Measurements from ENCODE around the gene LNX2. TPM values are rescaled to one million over a fixed set of nuclear protein-coding genes. Genes with fewer than 3 reads are reported as not detected.

LNX2 gene
- total RNA-seq, 1 experiment from 2014 or later: 12.3 TPM

DNA sequence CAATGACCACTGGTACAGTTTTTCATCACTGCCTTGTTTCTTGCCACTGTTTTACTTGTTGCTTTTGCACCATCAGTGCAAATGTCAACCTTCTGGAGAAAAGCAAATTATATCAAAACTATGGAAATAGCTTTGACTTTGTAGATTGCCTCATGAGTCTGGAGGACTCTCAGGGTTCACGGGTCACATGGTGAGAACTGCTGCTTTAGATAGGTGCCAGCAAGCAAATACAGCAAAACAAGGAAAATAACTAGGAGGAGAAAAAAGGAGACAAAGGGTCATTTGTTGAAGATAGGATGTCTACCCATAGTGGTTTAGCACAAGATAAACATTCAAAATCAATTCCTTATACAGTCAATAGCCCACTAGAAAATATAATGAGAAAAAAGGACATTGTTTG is 34.5 kb upstream of the LNX2 start:
- no peak overlapping the region for H3K4me3 Mint-ChIP-seq (ENCODE audit: unreplicated experiment)
- H3K36me3 Mint-ChIP-seq (ENCODE audit: insufficient read depth, unreplicated experiment): peaks cover 38% of the 10 kb centered on the region
- H3K27me3 Mint-ChIP-seq (ENCODE audit: insufficient read depth, unreplicated experiment): no peaks in the 10 kb centered on the region
- DNase-seq (ENCODE audit: unreplicated experiment): no peak
- ChIA-PET CTCF (interaction anchor here (0.5 to 1.0 kb wide), 3 partner anchors 22 to 263 kb away, joined by 3 to 5 read pairs (median 3); no protein-coding TSS in a partner anchor), POLR2A (interaction anchor here (0.6 to 1.1 kb wide), 4 partner anchors 13 to 228 kb away, joined by 3 read pairs; no protein-coding TSS in a partner anchor)
- H3K9me3 Mint-ChIP-seq (ENCODE audit: unreplicated experiment): no peaks in the 10 kb centered on the region
- peaks cover 5% of the 10 kb centered on the region for H3K4me1 Mint-ChIP-seq (ENCODE audit: insufficient read depth, unreplicated experiment)
- intact Hi-C loops (cut with micrococcal nuclease): no loop called here
- no peak overlapping the region for H3K27ac Mint-ChIP-seq (ENCODE audit: low read depth, unreplicated experiment)
- no TSS peak for BruUV-seq (replicated peaks)
- TF ChIP-seq, protein P1, sequence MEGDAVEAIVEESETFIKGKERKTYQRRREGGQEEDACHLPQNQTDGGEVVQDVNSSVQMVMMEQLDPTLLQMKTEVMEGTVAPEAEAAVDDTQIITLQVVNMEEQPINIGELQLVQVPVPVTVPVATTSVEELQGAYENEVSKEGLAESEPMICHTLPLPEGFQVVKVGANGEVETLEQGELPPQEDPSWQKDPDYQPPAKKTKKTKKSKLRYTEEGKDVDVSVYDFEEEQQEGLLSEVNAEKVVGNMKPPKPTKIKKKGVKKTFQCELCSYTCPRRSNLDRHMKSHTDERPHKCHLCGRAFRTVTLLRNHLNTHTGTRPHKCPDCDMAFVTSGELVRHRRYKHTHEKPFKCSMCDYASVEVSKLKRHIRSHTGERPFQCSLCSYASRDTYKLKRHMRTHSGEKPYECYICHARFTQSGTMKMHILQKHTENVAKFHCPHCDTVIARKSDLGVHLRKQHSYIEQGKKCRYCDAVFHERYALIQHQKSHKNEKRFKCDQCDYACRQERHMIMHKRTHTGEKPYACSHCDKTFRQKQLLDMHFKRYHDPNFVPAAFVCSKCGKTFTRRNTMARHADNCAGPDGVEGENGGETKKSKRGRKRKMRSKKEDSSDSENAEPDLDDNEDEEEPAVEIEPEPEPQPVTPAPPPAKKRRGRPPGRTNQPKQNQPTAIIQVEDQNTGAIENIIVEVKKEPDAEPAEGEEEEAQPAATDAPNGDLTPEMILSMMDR (IDR thresholded peaks at IDR 0.05; ENCODE audit: unreplicated experiment): no peak

DNA sequence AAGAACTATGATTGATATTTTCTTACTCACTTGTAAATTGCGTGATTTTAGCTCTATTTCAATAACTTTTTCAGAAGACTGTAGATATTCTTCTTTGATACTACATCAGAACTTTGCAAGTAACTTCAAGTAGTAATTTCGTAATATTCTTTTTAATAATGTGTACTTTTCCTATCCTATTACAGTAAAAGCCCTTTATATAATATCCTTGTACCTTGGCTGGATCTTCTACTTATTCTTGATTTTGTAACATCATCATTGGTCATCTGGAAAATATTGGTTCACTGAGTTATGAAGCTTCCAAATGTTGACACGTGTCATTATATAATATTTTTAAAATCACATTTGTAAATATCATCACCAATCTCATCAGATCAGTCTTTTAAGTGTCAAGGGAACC is 33.7 kb upstream of the LNX2 start:
- no TSS peak for BruUV-seq (replicated peaks)
- no peak overlapping the region for H3K27ac Mint-ChIP-seq (ENCODE audit: low read depth, unreplicated experiment)
- POLR2A ChIA-PET: interaction anchor here (0.6 to 2.0 kb wide), 3 partner anchors 17 to 34 kb away, joined by 3 to 8 read pairs (median 3); partner anchors contain the start of gene LNX2
- no peak for DNase-seq (ENCODE audit: unreplicated experiment)
- no peaks in the 10 kb centered on the region for H3K27me3 Mint-ChIP-seq (ENCODE audit: insufficient read depth, unreplicated experiment)
- CTCF ChIA-PET: interaction anchor here (0.8 to 2.0 kb wide), 4 partner anchors 8 to 121 kb away, joined by 3 to 6 read pairs (median 4); no protein-coding TSS in a partner anchor
- no peak overlapping the region for H3K4me3 Mint-ChIP-seq (ENCODE audit: unreplicated experiment)
- H3K36me3 Mint-ChIP-seq (ENCODE audit: insufficient read depth, unreplicated experiment): peaks cover 45% of the 10 kb centered on the region
- H3K9me3 Mint-ChIP-seq (ENCODE audit: unreplicated experiment): no peaks in the 10 kb centered on the region
- intact Hi-C loops (cut with micrococcal nuclease): no loop called here
- H3K4me1 Mint-ChIP-seq (ENCODE audit: insufficient read depth, unreplicated experiment): peaks cover 5% of the 10 kb centered on the region
- TF ChIP-seq, protein P1 (IDR thresholded peaks at IDR 0.05; ENCODE audit: unreplicated experiment): no peak

DNA sequence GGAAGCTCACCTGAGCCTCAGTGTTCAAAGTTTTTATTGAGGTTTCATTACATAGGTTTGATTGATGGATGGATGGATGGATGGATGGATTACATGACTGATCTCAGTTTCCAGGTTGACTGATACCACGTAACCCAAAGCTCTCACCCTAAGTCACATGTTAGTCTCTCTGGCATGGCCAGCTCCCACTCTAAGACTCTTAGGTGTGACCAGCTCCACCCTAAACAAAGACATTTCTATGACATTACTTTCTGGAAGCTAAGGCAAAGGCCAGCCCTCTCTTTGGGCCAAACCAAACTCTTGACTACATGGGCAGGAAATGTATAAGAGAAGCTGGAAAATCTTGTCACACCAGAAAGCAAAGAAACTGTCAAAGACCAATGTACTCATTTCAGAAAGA is 30.0 kb upstream of the LNX2 start:
- Mint-ChIP-seq H3K36me3 (ENCODE audit: insufficient read depth, unreplicated experiment) (peaks cover 47% of the 10 kb centered on the region), H3K9me3 (ENCODE audit: unreplicated experiment) (no peaks in the 10 kb centered on the region), H3K4me3 (ENCODE audit: unreplicated experiment) (no peak overlapping the region), H3K27me3 (ENCODE audit: insufficient read depth, unreplicated experiment) (no peaks in the 10 kb centered on the region), H3K4me1 (ENCODE audit: insufficient read depth, unreplicated experiment) (peaks cover 5% of the 10 kb centered on the region), H3K27ac (ENCODE audit: low read depth, unreplicated experiment) (no peak overlapping the region)
- intact Hi-C loops (cut with micrococcal nuclease): no loop called here
- CTCF ChIA-PET: interaction anchor here (0.6 to 1.5 kb wide), 5 partner anchors 8 to 335 kb away, joined by 3 read pairs; no protein-coding TSS in a partner anchor
- TF ChIP-seq, protein P1 (IDR thresholded peaks at IDR 0.05; ENCODE audit: unreplicated experiment): no peak
- no TSS peak for BruUV-seq (replicated peaks)
- DNase-seq (ENCODE audit: unreplicated experiment): no peak
- POLR2A ChIA-PET: interaction anchor here (1.1 to 2.4 kb wide), 3 partner anchors 12 to 29 kb away, joined by 3 to 9 read pairs (median 4); partner anchors contain the start of gene LNX2

DNA sequence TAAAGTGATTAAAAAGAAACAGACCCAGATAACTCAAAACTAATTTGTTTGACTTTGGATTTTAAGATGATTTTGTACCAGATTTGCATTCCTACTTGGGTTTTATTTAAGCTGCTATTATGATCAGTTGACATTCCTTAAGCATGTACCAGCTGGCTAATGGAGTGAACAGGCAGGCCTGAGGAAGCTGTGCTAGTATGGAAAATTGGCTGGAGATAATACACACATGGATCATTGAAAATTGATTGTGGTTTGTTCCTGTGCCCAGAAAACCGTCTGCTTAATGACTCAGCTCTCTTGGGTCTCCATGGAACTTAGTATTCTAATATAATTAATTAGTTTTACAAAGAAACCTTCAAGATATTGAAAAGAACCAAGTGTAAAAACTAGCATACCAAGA is 24.0 kb upstream of the LNX2 start:
- peaks cover 29% of the 10 kb centered on the region for H3K4me1 Mint-ChIP-seq (ENCODE audit: insufficient read depth, unreplicated experiment)
- H3K4me3 Mint-ChIP-seq (ENCODE audit: unreplicated experiment): no peak overlapping the region
- ChIA-PET POLR2A (interaction anchor here (1.1 to 7.5 kb wide), 7 partner anchors 9 to 217 kb away, joined by 3 to 108 read pairs (median 5); partner anchors contain the start of genes LNX2, MTIF3 and POLR1D), CTCF (interaction anchor here (0.6 to 2.4 kb wide), 3 partner anchors 182 to 1841 kb away, joined by 3 to 7 read pairs (median 3); no protein-coding TSS in a partner anchor)
- no peaks in the 10 kb centered on the region for H3K9me3 Mint-ChIP-seq (ENCODE audit: unreplicated experiment)
- peak; percentile 2 for DNase-seq (ENCODE audit: unreplicated experiment)
- no peaks in the 10 kb centered on the region for H3K27me3 Mint-ChIP-seq (ENCODE audit: insufficient read depth, unreplicated experiment)
- peaks cover 14% of the 10 kb centered on the region for H3K36me3 Mint-ChIP-seq (ENCODE audit: insufficient read depth, unreplicated experiment)
- BruUV-seq (replicated peaks): no TSS peak
- intact Hi-C loops (cut with micrococcal nuclease): no loop called here
- TF ChIP-seq, protein P1 (IDR thresholded peaks at IDR 0.05; ENCODE audit: unreplicated experiment): no peak
- no peak overlapping the region for H3K27ac Mint-ChIP-seq (ENCODE audit: low read depth, unreplicated experiment)

Data from MCF 10A (cell line).